Measurements from ENCODE around the gene TMX4. TPM values are rescaled to one million over a fixed set of nuclear protein-coding genes. Genes with fewer than 3 reads are reported as not detected.

TMX4 gene
- total and polyA plus RNA-seq, 2 experiments from 2014 or later: 27.7 to 32.9 TPM

- H3K9ac ChIP-seq: no peak overlapping the region
- no peaks in the 10 kb centered on the region for H3K79me2 ChIP-seq (ENCODE audit: insufficient read depth)
- H3K27me3 ChIP-seq (replicated peaks; ENCODE audit: insufficient read depth): no peaks in the 10 kb centered on the region; the same call in 1 of the 2 replicates
- H3K9me3 ChIP-seq (ENCODE audit: low read depth): no peaks in the 10 kb centered on the region
- in situ Hi-C loops (cut with MboI): no loop called here
- DNase-seq: no peak
- TF ChIP-seq EZH2 (IDR thresholded peaks at IDR 0.05; ENCODE audit: insufficient read depth, poor library complexity, severe bottlenecking) (no peak), EZH2phosphoT487 (IDR thresholded peaks at IDR 0.05; ENCODE audit: insufficient read depth, low read depth) (no peak)
- no peak overlapping the region for H2AFZ ChIP-seq
- H3K27ac ChIP-seq: no peak overlapping the region
- H3K4me3 ChIP-seq: no peak overlapping the region
- no peak overlapping the region for H3K4me2 ChIP-seq (ENCODE audit: unreplicated experiment)
- H4K20me1 ChIP-seq (ENCODE audit: insufficient read depth): no peaks in the 10 kb centered on the region
- H3K4me1 ChIP-seq (ENCODE audit: insufficient read depth): no peaks in the 10 kb centered on the region
- no peaks in the 10 kb centered on the region for H3K36me3 ChIP-seq (ENCODE audit: low read depth)
- WGBS, 2 experiments (ENCODE audit: low coverage in 1 of 2, low lambda C conversion rate in 2 of 2, missing lambda C conversion rate in 2 of 2): 90 to 93% methylated on average over 6 of the region's 6 CpGs
- H3F3A ChIP-seq (ENCODE audit: insufficient read depth): no peaks in the 10 kb centered on the region
- no peaks in the 10 kb centered on the region for H3K9me2 ChIP-seq (ENCODE audit: insufficient read depth)
These were observed 43.2 kb upstream of the TMX4 start for GRCh38 chr20:8062756-8063155.

- H3K79me2 ChIP-seq (ENCODE audit: insufficient read depth): no peaks in the 10 kb centered on the region
- no peaks in the 10 kb centered on the region for H3K9me2 ChIP-seq (ENCODE audit: insufficient read depth)
- no peaks in the 10 kb centered on the region for H3K4me1 ChIP-seq (ENCODE audit: insufficient read depth)
- 59 to 64% methylated on average over 5 of the region's 5 CpGs for WGBS, 2 experiments (ENCODE audit: low coverage in 1 of 2, low lambda C conversion rate in 2 of 2, missing lambda C conversion rate in 2 of 2)
- no peaks in the 10 kb centered on the region for H3K9me3 ChIP-seq (ENCODE audit: low read depth)
- H3K4me3 ChIP-seq: no peak overlapping the region
- in situ Hi-C loops (cut with MboI): no loop called here
- H3F3A ChIP-seq (ENCODE audit: insufficient read depth): no peaks in the 10 kb centered on the region
- no peak overlapping the region for H3K4me2 ChIP-seq (ENCODE audit: unreplicated experiment)
- H4K20me1 ChIP-seq (ENCODE audit: insufficient read depth): no peaks in the 10 kb centered on the region
- H3K27ac ChIP-seq: no peak overlapping the region
- DNase-seq: no peak
- no peaks in the 10 kb centered on the region for H3K36me3 ChIP-seq (ENCODE audit: low read depth)
- TF ChIP-seq EZH2phosphoT487 (IDR thresholded peaks at IDR 0.05; ENCODE audit: insufficient read depth, low read depth) (no peak), EZH2 (IDR thresholded peaks at IDR 0.05; ENCODE audit: insufficient read depth, poor library complexity, severe bottlenecking) (no peak)
- no peak overlapping the region for H3K9ac ChIP-seq
- H2AFZ ChIP-seq: no peak overlapping the region
- no peaks in the 10 kb centered on the region; the same call in 1 of the 2 replicates for H3K27me3 ChIP-seq (replicated peaks; ENCODE audit: insufficient read depth)
These were observed 42.4 kb upstream of the TMX4 start for GRCh38 chr20:8061861-8062518.

GRCh38 chr20:8060977-8061376, 41.4 kb upstream of the TMX4 start:
- Histone ChIP-seq H3K9ac (no peak overlapping the region), H3F3A (ENCODE audit: insufficient read depth) (no peaks in the 10 kb centered on the region), H3K4me3 (no peak overlapping the region), H3K4me2 (ENCODE audit: unreplicated experiment) (no peak overlapping the region), H2AFZ (no peak overlapping the region), H3K27ac (no peak overlapping the region), H3K79me2 (ENCODE audit: insufficient read depth) (no peaks in the 10 kb centered on the region), H3K4me1 (ENCODE audit: insufficient read depth) (no peaks in the 10 kb centered on the region), H3K27me3 (replicated peaks; ENCODE audit: insufficient read depth) (no peaks in the 10 kb centered on the region), H3K36me3 (ENCODE audit: low read depth) (no peaks in the 10 kb centered on the region), H3K9me2 (ENCODE audit: insufficient read depth) (no peaks in the 10 kb centered on the region), H4K20me1 (ENCODE audit: insufficient read depth) (no peaks in the 10 kb centered on the region), H3K9me3 (ENCODE audit: low read depth) (no peaks in the 10 kb centered on the region)
- TF ChIP-seq EZH2 (IDR thresholded peaks at IDR 0.05; ENCODE audit: insufficient read depth, poor library complexity, severe bottlenecking): no peak
- TF ChIP-seq EZH2phosphoT487 (IDR thresholded peaks at IDR 0.05; ENCODE audit: insufficient read depth, low read depth): no peak
- no peak for DNase-seq
- in situ Hi-C loops (cut with MboI): no loop called here

GRCh38 chr20:8057871-8058270, 38.3 kb upstream of the TMX4 start:
- Histone ChIP-seq H3K9ac (no peak overlapping the region), H3K9me3 (ENCODE audit: low read depth) (no peaks in the 10 kb centered on the region), H3F3A (ENCODE audit: insufficient read depth) (no peaks in the 10 kb centered on the region), H3K4me1 (ENCODE audit: insufficient read depth) (no peaks in the 10 kb centered on the region), H3K4me3 (no peak overlapping the region), H3K79me2 (ENCODE audit: insufficient read depth) (no peaks in the 10 kb centered on the region), H3K36me3 (ENCODE audit: low read depth) (no peaks in the 10 kb centered on the region), H4K20me1 (ENCODE audit: insufficient read depth) (no peaks in the 10 kb centered on the region), H3K4me2 (ENCODE audit: unreplicated experiment) (no peak overlapping the region), H2AFZ (no peak overlapping the region), H3K27ac (no peak overlapping the region), H3K9me2 (ENCODE audit: insufficient read depth) (no peaks in the 10 kb centered on the region), H3K27me3 (replicated peaks; ENCODE audit: insufficient read depth) (no peaks in the 10 kb centered on the region)
- in situ Hi-C loops (cut with MboI): no loop called here
- no peak for DNase-seq
- TF ChIP-seq EZH2phosphoT487 (IDR thresholded peaks at IDR 0.05; ENCODE audit: insufficient read depth, low read depth): no peak
- TF ChIP-seq EZH2 (IDR thresholded peaks at IDR 0.05; ENCODE audit: insufficient read depth, poor library complexity, severe bottlenecking): no peak
- WGBS, 2 experiments (ENCODE audit: low coverage in 1 of 2, low lambda C conversion rate in 2 of 2, missing lambda C conversion rate in 2 of 2): 62 to 66% methylated on average over 3 of the region's 3 CpGs

GRCh38 chr20:8055096-8055495, 35.5 kb upstream of the TMX4 start:
- Histone ChIP-seq H3K4me2 (ENCODE audit: unreplicated experiment) (no peak overlapping the region), H3K27me3 (replicated peaks; ENCODE audit: insufficient read depth) (no peaks in the 10 kb centered on the region), H3K9me3 (ENCODE audit: low read depth) (no peaks in the 10 kb centered on the region), H3K79me2 (ENCODE audit: insufficient read depth) (no peaks in the 10 kb centered on the region), H3K36me3 (ENCODE audit: low read depth) (no peaks in the 10 kb centered on the region), H3K9me2 (ENCODE audit: insufficient read depth) (no peaks in the 10 kb centered on the region), H2AFZ (no peak overlapping the region), H3K4me1 (ENCODE audit: insufficient read depth) (no peaks in the 10 kb centered on the region), H3K27ac (no peak overlapping the region), H3K4me3 (no peak overlapping the region), H3F3A (ENCODE audit: insufficient read depth) (no peaks in the 10 kb centered on the region), H4K20me1 (ENCODE audit: insufficient read depth) (no peaks in the 10 kb centered on the region), H3K9ac (no peak overlapping the region)
- in situ Hi-C loops (cut with MboI): no loop called here
- DNase-seq: no peak
- WGBS, 2 experiments (ENCODE audit: low coverage in 1 of 2, low lambda C conversion rate in 2 of 2, missing lambda C conversion rate in 2 of 2): 52 to 61% methylated on average over 3 of the region's 3 CpGs
- no peak for TF ChIP-seq EZH2phosphoT487 (IDR thresholded peaks at IDR 0.05; ENCODE audit: insufficient read depth, low read depth)
- TF ChIP-seq EZH2 (IDR thresholded peaks at IDR 0.05; ENCODE audit: insufficient read depth, poor library complexity, severe bottlenecking): no peak
